Nucleus accumbens (tissue), 56 donors: Measurements from ENCODE around the gene ZNF134.

Experiments
- DNase-seq, 56 donors: peaks; one replicate each; lab custom pipeline; 2025; lab: John Stamatoyannopoulos, UW

Gene ZNF134

GRCh38 chr19:57633832-57634131, 19.7 kb downstream of the ZNF134 start:
- peak in 1 of 56 donors; percentile 12 for DNase-seq

GRCh38 chr19:57637379-57637778, 23.3 kb downstream of the ZNF134 start:
- no peak for DNase-seq

- DNase-seq = no peak
Measured at GRCh38 chr19:57641715-57642234, 27.7 kb downstream of the ZNF134 start.

- peak in 1 of 56 donors; percentile 0 for DNase-seq
Measured at GRCh38 chr19:57642396-57643046, 28.5 kb downstream of the ZNF134 start.

GRCh38 chr19:57643734-57644133, 29.7 kb downstream of the ZNF134 start:
- no peak for DNase-seq

- DNase-seq = peak in 7 of 56 donors; percentile 2 to 44 (median 7)
Measured at GRCh38 chr19:57648331-57649003, 34.4 kb downstream of the ZNF134 start.

- no peak for DNase-seq
Measured at GRCh38 chr19:57651654-57651996, 37.6 kb downstream of the ZNF134 start.

- DNase-seq = no peak
Measured at GRCh38 chr19:57653689-57654088, 39.6 kb downstream of the ZNF134 start.

GRCh38 chr19:57655443-57655842, 41.4 kb downstream of the ZNF134 start:
- no peak for DNase-seq

- DNase-seq = no peak
Measured at GRCh38 chr19:57656346-57656745, 42.3 kb downstream of the ZNF134 start.

- peak in 47 of 56 donors; percentile 2 to 63 (median 25) for DNase-seq
Measured at GRCh38 chr19:57664269-57665127, 50.5 kb downstream of the ZNF134 start.

- peak in 4 of 56 donors; percentile 2 to 26 (median 6) for DNase-seq
Measured at GRCh38 chr19:57665261-57665806, 51.3 kb downstream of the ZNF134 start.

GRCh38 chr19:57667228-57667627, 53.2 kb downstream of the ZNF134 start:
- DNase-seq = no peak

GRCh38 chr19:57668635-57669034, 54.6 kb downstream of the ZNF134 start, which contains the start of gene ZSCAN4:
Gene ZSCAN4, plus strand, starts transcription at chr19:57668935. Its CDS starts 7,211 bp downstream, at chr19:57676146.
- no peak for DNase-seq

- DNase-seq = no peak
Measured at GRCh38 chr19:57671124-57671895, 57.3 kb downstream of the ZNF134 start.

GRCh38 chr19:57672466-57672865, 58.4 kb downstream of the ZNF134 start:
- DNase-seq = no peak
